HCT116 (cell line): ENCODE measurements around the gene GPSM3. TPM values are rescaled to one million over a fixed set of nuclear protein-coding genes. Genes with fewer than 3 reads are reported as not detected.

Experiments
- ATAC-seq: fragments of 200-7000 bp; cut with Tn5 transposase; 2 replicates; pipeline ENCODE4 v1.9.1; 2020; ENCODE audit warnings: mild to moderate bottlenecking, moderate library complexity
- BruUV-seq: library from RNA; stranded (reverse); fragments of 400-500 nt; replicated peaks from 2 replicates; lab custom pipeline; 2021; lab: Mats Ljungman, UMichigan
- CTCF ChIA-PET: fragments of 300-600 bp; sonication (Branson Sonifier 250); formaldehyde crosslinking; loops from one replicate; lab custom pipeline; 2021; ENCODE audit warnings: antibody characterized with exemption; lab: Charles Lee
- POLR2A ChIA-PET: fragments of 300-600, 350-600 bp; sonication (Branson Sonifier 250); formaldehyde crosslinking; loops from one replicate; lab custom pipeline; 2021; ENCODE audit warnings: antibody characterized with exemption; lab: Charles Lee
- RAD21 ChIA-PET, 2 experiments: fragments of 300-600 bp; sonication (Branson Sonifier 250); formaldehyde crosslinking; loops; one replicate each; lab custom pipeline; 2023; ENCODE audit warnings: low total read pairs in 2 of 2; ENCODE audit not compliant: uncharacterized antibody in 2 of 2, unreplicated experiment in 2 of 2, low non-redundant PET in 1 of 2; lab: Charles Lee
- DNase-seq: peaks from one replicate; pipeline ENCODE4 v3.0.0-alpha.2; 2010; ENCODE audit warnings: low read depth, low spot score
- H2AFZ ChIP-seq: fragments of 200-600 bp; shearing (Covaris generic), sonication (generic); 2 replicates; pipeline ENCODE4 v1.6.1; 2017; ENCODE audit warnings: low read depth, mixed run types, mixed read lengths, antibody characterized with exemption, low read length; ENCODE audit not compliant: poor library complexity, severe bottlenecking
- H3K27ac ChIP-seq: 2 replicates; pipeline ENCODE4 v1.5.1; 2012; ENCODE audit warnings: low read depth, low read length
- H3K27me3 ChIP-seq: fragments of 200-600 bp; sonication (generic); 2 replicates; pipeline ENCODE4 v1.6.1; 2016; ENCODE audit warnings: mixed run types, low read length, mixed read lengths; ENCODE audit not compliant: insufficient read depth
- H3K36me3 ChIP-seq, 2 experiments: fragments of 200-500 bp in 1 of 2; fragments of 200-600 bp in 1 of 2; sonication (Bioruptor generic) in 1 of 2; sonication (generic) in 1 of 2; 2 replicates each; pipeline versions ENCODE4 v1.5.1 to v1.6.1; 2014 to 2016; ENCODE audit warnings: low read length in 2 of 2, inconsistent platforms in 1 of 2, mixed read lengths in 1 of 2, mixed run types in 1 of 2; ENCODE audit not compliant: insufficient read depth in 2 of 2, control insufficient read depth in 1 of 2
- H3K4me1 ChIP-seq, 2 experiments: fragments of 200-600 bp in 1 of 2; sonication (generic) in 1 of 2; 2 replicates each; pipeline versions ENCODE4 v1.5.1 to v1.6.1; 2012 to 2017; ENCODE audit warnings: low read length in 2 of 2, inconsistent platforms in 1 of 2, mild to moderate bottlenecking in 1 of 2, mixed read lengths in 1 of 2, mixed run types in 1 of 2, moderate library complexity in 1 of 2; ENCODE audit not compliant: insufficient read depth in 2 of 2, control insufficient read depth in 1 of 2
- H3K4me2 ChIP-seq: fragments of 200-600 bp; sonication (generic); 2 replicates; pipeline ENCODE4 v1.6.1; 2017; ENCODE audit warnings: mixed run types, low read length, mixed read lengths
- H3K4me3 ChIP-seq, 2 experiments: fragments of 200-600 bp in 1 of 2; sonication (generic) in 1 of 2; replicated peaks in 1 of 2; 2 replicates each; pipeline ENCODE4 v1.5.1; 2011 to 2016; ENCODE audit warnings: low read length in 2 of 2, control low read depth in 1 of 2, low read depth in 1 of 2, mild to moderate bottlenecking in 1 of 2, mixed read lengths in 1 of 2, mixed run types in 1 of 2
- H3K79me2 ChIP-seq: fragments of 200-600 bp; sonication (generic); 2 replicates; pipeline ENCODE4 v1.6.1; 2017; ENCODE audit warnings: mild to moderate bottlenecking, mixed run types, low read length, moderate library complexity, mixed read lengths; ENCODE audit not compliant: insufficient read depth
- H3K9ac ChIP-seq: fragments of 200-600 bp; sonication (generic); 2 replicates; pipeline ENCODE4 v1.6.1; 2016; ENCODE audit warnings: low read length, mixed read lengths
- H3K9me2 ChIP-seq: fragments of 200-600 bp; sonication (generic), shearing (Covaris generic); 2 replicates; pipeline ENCODE4 v1.6.1; 2017; ENCODE audit warnings: mixed run types, mild to moderate bottlenecking, moderate library complexity; ENCODE audit not compliant: insufficient read depth
- H3K9me3 ChIP-seq, 2 experiments: fragments of 200-500 bp in 1 of 2; fragments of 200-600 bp in 1 of 2; sonication (Bioruptor generic) in 1 of 2; sonication (generic) in 1 of 2; 2 replicates each; pipeline ENCODE4 v1.6.1; 2014 to 2017; ENCODE audit warnings: low read length in 2 of 2, mixed read lengths in 2 of 2, inconsistent platforms in 1 of 2, low read depth in 1 of 2, mild to moderate bottlenecking in 1 of 2, mixed run types in 1 of 2, moderate library complexity in 1 of 2; ENCODE audit not compliant: control insufficient read depth in 1 of 2, insufficient read depth in 1 of 2
- H4K20me1 ChIP-seq: fragments of 200-600 bp; sonication (generic), shearing (Covaris generic); 2 replicates; pipeline ENCODE4 v1.6.1; 2017; ENCODE audit warnings: mixed run types, mild to moderate bottlenecking, moderate library complexity; ENCODE audit not compliant: insufficient read depth
- EGR1 ChIP-seq: IDR thresholded peaks from 2 replicates; pipeline ENCODE4 v1.6.1; 2012; ENCODE audit warnings: low read depth
- ELF1 ChIP-seq: IDR thresholded peaks from 2 replicates; pipeline ENCODE4 v1.6.1; 2012; ENCODE audit warnings: low read depth, borderline replicate concordance
- EZH2 ChIP-seq: fragments of 200-600 bp; sonication (generic); IDR thresholded peaks from 2 replicates; pipeline ENCODE4 v1.6.1; 2017; ENCODE audit warnings: antibody characterized with exemption, mixed run types
- MAX ChIP-seq: IDR thresholded peaks from 2 replicates; pipeline ENCODE4 v1.6.1; 2012
- SP1 ChIP-seq: IDR thresholded peaks from 2 replicates; pipeline ENCODE4 v1.6.1; 2012; ENCODE audit warnings: low read depth
- TCF7L2 ChIP-seq: IDR thresholded peaks from 2 replicates; pipeline ENCODE4 v1.7.0; 2011; ENCODE audit warnings: borderline replicate concordance, inconsistent platforms; ENCODE audit not compliant: insufficient read depth, insufficient read length; ENCODE audit errors: extremely low read depth
- YY1 ChIP-seq: IDR thresholded peaks from 2 replicates; pipeline ENCODE4 v1.6.1; 2011; ENCODE audit warnings: low read length, low read depth, moderate library complexity, mild to moderate bottlenecking; ENCODE audit not compliant: insufficient replicate concordance; ENCODE audit errors: extremely low read depth
- ZNF274 ChIP-seq: fragments of 200-500 bp; sonication (Bioruptor generic); IDR thresholded peaks from 2 replicates; pipeline ENCODE4 v1.6.1; 2014; ENCODE audit warnings: mild to moderate bottlenecking, low read depth, low read length, inconsistent platforms
- intact Hi-C: fragments of 100-400 bp; cut with micrococcal nuclease; formaldehyde crosslinking; loops from 2 replicates; pipeline ENCODE4 v1.10.0; 2022
- total RNA-seq: library from RNA; stranded (reverse); gene quantifications from one replicate; pipeline ENCODE4 v1.2.1, GENCODE V29; 2021; ENCODE audit not compliant: unreplicated experiment
- TF ChIP-seq, protein P1 (sequence below): IDR thresholded peaks from 2 replicates; pipeline ENCODE4 v1.6.1; 2012

GPSM3 gene
- total RNA-seq, 1 experiment from 2014 or later: 1.2 TPM

- no peaks in the 10 kb centered on the region for H3K27me3 ChIP-seq
- H2AFZ ChIP-seq: no peak overlapping the region
- H3K4me2 ChIP-seq: no peak overlapping the region
- intact Hi-C loops: no loop called here
- peaks cover 7 to 24% of the 10 kb centered on the region in 2 experiments for H3K4me1 ChIP-seq
- POLR2A ChIA-PET: no interaction called here
- no peak for TF ChIP-seq MAX
- no peak for TF ChIP-seq EZH2
- TF ChIP-seq EGR1: no peak
- TF ChIP-seq TCF7L2: no peak
- TF ChIP-seq, protein P1, sequence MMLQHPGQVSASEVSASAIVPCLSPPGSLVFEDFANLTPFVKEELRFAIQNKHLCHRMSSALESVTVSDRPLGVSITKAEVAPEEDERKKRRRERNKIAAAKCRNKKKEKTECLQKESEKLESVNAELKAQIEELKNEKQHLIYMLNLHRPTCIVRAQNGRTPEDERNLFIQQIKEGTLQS: no peak
- TF ChIP-seq SP1: no peak
- no peak for TF ChIP-seq ZNF274
- BruUV-seq: no TSS peak
- DNase-seq (no peak), ATAC-seq (no peak)
- H3K4me3 ChIP-seq: no peak overlapping the region
- CTCF ChIA-PET: no interaction called here
- peaks cover 4 to 15% of the 10 kb centered on the region in 2 experiments; a peak in 3 of 4 replicates for H3K36me3 ChIP-seq
- H3K79me2 ChIP-seq: peaks cover 17% of the 10 kb centered on the region
- no peaks in the 10 kb centered on the region for H3K9me2 ChIP-seq
- no peaks in the 10 kb centered on the region for H4K20me1 ChIP-seq
- no peaks in the 10 kb centered on the region for H3K9me3 ChIP-seq
- RAD21 ChIA-PET: no interaction called here
- H3K27ac ChIP-seq: no peak overlapping the region
- no peak overlapping the region for H3K9ac ChIP-seq
These were observed 21.2 kb downstream of the GPSM3 start for GRCh38 chr6:32171234-32171633.

DNA sequence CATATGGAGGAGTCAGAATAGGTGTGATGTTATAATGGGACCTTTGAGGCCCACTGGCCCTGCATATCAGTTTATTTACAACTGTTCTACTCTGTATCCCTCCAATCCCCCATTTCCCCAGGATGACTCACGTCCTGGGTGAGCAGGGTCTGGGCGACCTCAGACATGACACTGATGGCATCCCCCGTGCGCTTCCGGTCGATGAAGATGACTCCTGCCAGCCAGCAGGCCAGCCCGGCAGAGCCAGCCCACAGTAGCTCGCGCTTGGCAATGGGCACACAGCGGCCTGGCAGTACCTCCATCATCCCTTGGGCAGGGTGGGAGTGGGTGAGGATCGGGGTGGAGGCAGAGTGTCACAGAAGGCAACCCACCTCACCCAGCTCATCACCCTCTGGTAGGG is 22.1 kb downstream of the GPSM3 start:
- TF ChIP-seq YY1 (no peak), EZH2 (no peak), TCF7L2 (no peak), ELF1 (no peak), MAX (no peak), SP1 (no peak)
- Histone ChIP-seq H3K4me3 (no peak overlapping the region), H2AFZ (no peak overlapping the region), H3K36me3 (peaks cover 4 to 15% of the 10 kb centered on the region in 2 experiments; a peak in 3 of 4 replicates), H3K4me2 (no peak overlapping the region), H3K9ac (no peak overlapping the region), H3K9me2 (no peaks in the 10 kb centered on the region), H4K20me1 (no peaks in the 10 kb centered on the region), H3K9me3 (no peaks in the 10 kb centered on the region), H3K79me2 (peaks cover 12% of the 10 kb centered on the region), H3K27me3 (no peaks in the 10 kb centered on the region), H3K27ac (no peak overlapping the region), H3K4me1 (peaks cover 7 to 20% of the 10 kb centered on the region in 2 experiments)
- DNase-seq (no peak), ATAC-seq (no peak)
- POLR2A ChIA-PET: no interaction called here
- BruUV-seq: no TSS peak
- intact Hi-C loops: no loop called here
- CTCF ChIA-PET: no interaction called here
- RAD21 ChIA-PET: no interaction called here
